Activated CD8-positive, alpha-beta T cell treated with anti-CD3 and anti-CD28 coated beads for 36 hours (primary cell): ENCODE results near the gene MRPS14. TPM values are rescaled to one million over a fixed set of nuclear protein-coding genes. Genes with fewer than 3 reads are reported as not detected.

Source experiments
- ATAC-seq: fragments of 200-7000 bp; cut with Tn5 transposase; one replicate; pipeline ENCODE4 v1.10.0; 2021; ENCODE audit warnings: mild to moderate bottlenecking, moderate library complexity
- CTCF ChIA-PET: fragments of 350-600 bp; sonication (Branson Sonifier 250); formaldehyde crosslinking; loops from one replicate; lab custom pipeline; 2021; ENCODE audit warnings: antibody characterized with exemption; lab: Charles Lee
- POLR2A ChIA-PET: fragments of 350-600 bp; sonication (Branson Sonifier 250); formaldehyde crosslinking; loops from one replicate; lab custom pipeline; 2021; ENCODE audit warnings: antibody characterized with exemption; lab: Charles Lee
- DNase-seq: peaks from one replicate; pipeline ENCODE4 v3.0.0-alpha.2; 2020
- H3K27ac Mint-ChIP-seq: one replicate; pipeline ENCODE4 v1.8.0; 2021; ENCODE audit warnings: mild to moderate bottlenecking, mixed read lengths
- H3K27me3 Mint-ChIP-seq: one replicate; pipeline ENCODE4 v1.8.0; 2021; ENCODE audit warnings: mixed read lengths
- H3K36me3 Mint-ChIP-seq: one replicate; pipeline ENCODE4 v1.8.0; 2021; ENCODE audit warnings: low read depth, mixed read lengths
- H3K4me1 Mint-ChIP-seq: one replicate; pipeline ENCODE4 v1.8.0; 2021; ENCODE audit warnings: low read depth, mixed read lengths
- H3K4me3 Mint-ChIP-seq: one replicate; pipeline ENCODE4 v1.8.0; 2021; ENCODE audit warnings: mild to moderate bottlenecking, moderate library complexity, mixed read lengths
- H3K9me3 Mint-ChIP-seq: one replicate; pipeline ENCODE4 v1.8.0; 2021; ENCODE audit warnings: mixed read lengths
- intact Hi-C: fragments of 100-400 bp; cut with micrococcal nuclease; formaldehyde crosslinking; loops from one replicate; pipeline ENCODE4 v1.10.0; 2022
- total RNA-seq, 2 experiments: library from RNA; stranded (reverse); gene quantifications; one replicate each; pipeline ENCODE4 v1.2.3, GENCODE V29; 2021
- TF ChIP-seq, protein P1 (sequence below): fragments of 200-600 bp; IDR thresholded peaks from one replicate; pipeline ENCODE4 v1.8.0; 2022; ENCODE audit warnings: antibody characterized with exemption, mild to moderate bottlenecking

Gene MRPS14
- total RNA-seq, 2 experiments from 2014 or later: 42.1 to 45.7 TPM

GRCh38 chr1:174967845-174968705 is 55.1 kb downstream of the MRPS14 start:
- H3K27ac Mint-ChIP-seq: peak overlapping the region; percentile 81
- ChIA-PET CTCF (interaction anchor here (1.0 to 3.1 kb wide), 6 partner anchors 11 to 32 kb away, joined by 3 to 18 read pairs (median 5); partner anchors contain the start of gene CACYBP), POLR2A (interaction anchor here (0.6 to 1.3 kb wide), 6 partner anchors 12 to 1101 kb away, joined by 3 to 5 read pairs (median 4); partner anchors contain the start of gene MRPS14)
- no peak for ATAC-seq
- no peaks in the 10 kb centered on the region for H3K9me3 Mint-ChIP-seq
- H3K4me1 Mint-ChIP-seq: peaks cover 73% of the 10 kb centered on the region
- H3K4me3 Mint-ChIP-seq: peak overlapping the region; percentile 51
- intact Hi-C loops: no loop called here
- TF ChIP-seq, protein P1, sequence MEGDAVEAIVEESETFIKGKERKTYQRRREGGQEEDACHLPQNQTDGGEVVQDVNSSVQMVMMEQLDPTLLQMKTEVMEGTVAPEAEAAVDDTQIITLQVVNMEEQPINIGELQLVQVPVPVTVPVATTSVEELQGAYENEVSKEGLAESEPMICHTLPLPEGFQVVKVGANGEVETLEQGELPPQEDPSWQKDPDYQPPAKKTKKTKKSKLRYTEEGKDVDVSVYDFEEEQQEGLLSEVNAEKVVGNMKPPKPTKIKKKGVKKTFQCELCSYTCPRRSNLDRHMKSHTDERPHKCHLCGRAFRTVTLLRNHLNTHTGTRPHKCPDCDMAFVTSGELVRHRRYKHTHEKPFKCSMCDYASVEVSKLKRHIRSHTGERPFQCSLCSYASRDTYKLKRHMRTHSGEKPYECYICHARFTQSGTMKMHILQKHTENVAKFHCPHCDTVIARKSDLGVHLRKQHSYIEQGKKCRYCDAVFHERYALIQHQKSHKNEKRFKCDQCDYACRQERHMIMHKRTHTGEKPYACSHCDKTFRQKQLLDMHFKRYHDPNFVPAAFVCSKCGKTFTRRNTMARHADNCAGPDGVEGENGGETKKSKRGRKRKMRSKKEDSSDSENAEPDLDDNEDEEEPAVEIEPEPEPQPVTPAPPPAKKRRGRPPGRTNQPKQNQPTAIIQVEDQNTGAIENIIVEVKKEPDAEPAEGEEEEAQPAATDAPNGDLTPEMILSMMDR: no peak
- DNase-seq: no peak
- H3K36me3 Mint-ChIP-seq: peaks cover 4% of the 10 kb centered on the region
- H3K27me3 Mint-ChIP-seq: peaks cover 1% of the 10 kb centered on the region

DNA sequence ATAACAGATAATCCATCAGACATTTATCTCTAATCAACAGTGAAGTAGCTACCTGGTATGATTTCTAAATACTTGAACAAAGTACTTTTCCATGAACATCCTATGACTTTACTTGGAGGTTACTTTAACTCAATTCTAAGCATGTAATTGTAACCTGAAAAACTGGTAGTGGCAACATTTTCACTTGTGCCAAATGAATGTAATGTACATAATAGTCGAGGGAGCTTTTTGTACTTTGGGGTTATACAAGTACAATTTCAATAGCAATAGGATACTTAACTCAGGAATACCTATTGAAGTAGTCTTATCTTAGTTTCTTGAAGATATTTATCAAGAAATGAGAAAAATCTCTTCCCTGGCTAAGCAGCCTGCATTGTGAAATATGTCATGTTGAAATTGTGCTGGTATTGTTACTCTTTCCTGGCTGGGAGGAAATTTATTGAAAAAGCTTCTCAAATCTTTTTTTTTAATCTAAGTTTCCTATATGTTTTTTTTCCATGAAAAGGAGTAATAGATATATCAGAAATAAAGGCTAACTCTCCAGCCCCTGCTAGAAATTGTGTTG is 57.1 kb downstream of the MRPS14 start:
- Mint-ChIP-seq H3K4me3 (peak overlapping the region; percentile 68), H3K27me3 (peaks cover 1% of the 10 kb centered on the region), H3K27ac (peak overlapping the region; percentile 84), H3K36me3 (no peaks in the 10 kb centered on the region), H3K9me3 (no peaks in the 10 kb centered on the region), H3K4me1 (peaks cover 63% of the 10 kb centered on the region)
- ATAC-seq (no peak), DNase-seq (no peak)
- intact Hi-C loops: no loop called here
- CTCF ChIA-PET: interaction anchor here (1.7 to 3.1 kb wide), 2 partner anchors 17 to 33 kb away, joined by 11 to 18 read pairs; partner anchors contain the start of gene CACYBP
- TF ChIP-seq, protein P1: no peak
- POLR2A ChIA-PET: interaction anchor here (0.8 to 1.2 kb wide), 5 partner anchors 20 to 166 kb away, joined by 3 to 4 read pairs (median 3); partner anchors contain the start of gene MRPS14

DNA sequence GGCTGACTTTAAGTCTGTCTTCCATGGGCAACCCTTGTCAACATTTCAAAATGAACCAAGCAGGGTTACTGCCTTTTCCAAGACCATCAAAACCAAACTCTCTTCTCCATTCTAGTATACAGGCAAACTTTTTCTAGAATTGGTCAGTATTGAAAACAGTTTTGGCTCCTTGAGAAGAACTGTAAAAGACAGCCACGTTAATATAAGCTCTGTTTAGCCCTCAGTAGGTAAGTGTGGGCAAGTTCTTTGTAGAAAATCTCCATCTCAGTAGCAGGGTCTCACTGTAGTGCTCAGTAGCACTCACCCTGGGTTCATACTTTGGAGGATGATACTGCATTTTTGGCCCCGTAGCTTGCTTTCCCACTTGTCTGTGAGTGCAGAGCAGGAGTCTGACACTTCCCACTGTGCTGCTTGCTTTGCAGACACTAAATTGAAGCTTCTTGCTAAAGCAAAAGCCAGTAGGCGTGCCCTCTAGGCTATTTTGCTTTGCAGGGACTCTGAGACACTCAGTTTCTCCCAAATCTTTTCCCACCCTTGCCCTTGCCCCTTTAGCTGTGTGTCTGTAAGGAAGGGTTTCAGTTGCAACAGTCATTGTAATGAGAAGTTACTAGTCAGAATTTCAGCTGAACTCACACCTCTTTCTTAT is 57.7 kb downstream of the MRPS14 start:
- Mint-ChIP-seq H3K9me3 (no peaks in the 10 kb centered on the region), H3K27me3 (peaks cover 1% of the 10 kb centered on the region), H3K4me3 (peak overlapping the region; percentile 68), H3K4me1 (peaks cover 63% of the 10 kb centered on the region), H3K36me3 (no peaks in the 10 kb centered on the region), H3K27ac (peak overlapping the region; percentile 84)
- CTCF ChIA-PET: interaction anchor here (1.7 to 3.1 kb wide), 2 partner anchors 18 to 34 kb away, joined by 11 to 18 read pairs; partner anchors contain the start of gene CACYBP
- DNase-seq: peak; percentile 20
- intact Hi-C loops: loop anchor here (2.0 kb wide), 1 partner anchor 33 kb away; the partner anchor contains the start of gene CACYBP
- no peak for ATAC-seq
- POLR2A ChIA-PET: interaction anchor here (0.6 to 1.9 kb wide), 7 partner anchors 15 to 166 kb away, joined by 3 to 5 read pairs (median 3); partner anchors contain the start of gene MRPS14
- TF ChIP-seq, protein P1: no peak

- no peak for DNase-seq
- POLR2A ChIA-PET: interaction anchor here (0.6 to 1.9 kb wide), 6 partner anchors 15 to 165 kb away, joined by 3 to 5 read pairs (median 3); partner anchors contain the start of gene MRPS14
- Mint-ChIP-seq H3K36me3 (no peaks in the 10 kb centered on the region), H3K4me3 (peak overlapping the region; percentile 68), H3K27me3 (peaks cover under 1% of the 10 kb centered on the region), H3K9me3 (no peaks in the 10 kb centered on the region), H3K4me1 (peaks cover 57% of the 10 kb centered on the region), H3K27ac (peak overlapping the region; percentile 84)
- TF ChIP-seq, protein P1: no peak
- peak; percentile 1 for ATAC-seq
- CTCF ChIA-PET: interaction anchor here (1.5 to 3.1 kb wide), 3 partner anchors 18 to 64 kb away, joined by 3 to 18 read pairs (median 11); partner anchors contain the start of gene CACYBP
- intact Hi-C loops: loop anchor here (2.0 kb wide), 1 partner anchor 34 kb away; the partner anchor contains the start of gene CACYBP
These were observed 58.3 kb downstream of the MRPS14 start for GRCh38 chr1:174964972-174965361.
